ENCODE measurements around the gene KANSL1L. TPM values are rescaled to one million over a fixed set of nuclear protein-coding genes. Genes with fewer than 3 reads are reported as not detected.
A peak's percentile ranks its signal among the peaks of the same experiment; 100 is the strongest.

Gene KANSL1L
- total and polyA plus RNA-seq, 2 experiments from 2014 or later, result 12.4 to 23.6 TPM

DNA sequence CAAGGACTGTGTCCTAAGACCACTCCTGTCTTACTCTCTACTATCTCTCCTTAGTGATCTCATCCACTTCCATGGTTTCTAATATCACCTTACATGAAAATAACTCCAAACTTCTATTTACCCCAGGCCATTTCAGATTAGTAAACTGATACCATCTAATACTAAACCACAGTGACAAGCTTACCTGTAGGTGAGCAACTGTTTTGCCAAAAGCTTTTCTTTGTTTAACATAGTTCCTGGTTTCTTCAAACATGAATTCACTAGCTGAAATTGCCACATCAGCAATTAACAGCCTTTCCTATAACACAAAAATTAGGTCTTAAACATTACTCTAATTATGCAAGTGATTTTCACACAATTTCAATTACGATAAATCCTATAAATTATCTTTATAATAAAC lies 31.9 kb upstream of the KANSL1L start:
- TF ChIP-seq, protein P1, sequence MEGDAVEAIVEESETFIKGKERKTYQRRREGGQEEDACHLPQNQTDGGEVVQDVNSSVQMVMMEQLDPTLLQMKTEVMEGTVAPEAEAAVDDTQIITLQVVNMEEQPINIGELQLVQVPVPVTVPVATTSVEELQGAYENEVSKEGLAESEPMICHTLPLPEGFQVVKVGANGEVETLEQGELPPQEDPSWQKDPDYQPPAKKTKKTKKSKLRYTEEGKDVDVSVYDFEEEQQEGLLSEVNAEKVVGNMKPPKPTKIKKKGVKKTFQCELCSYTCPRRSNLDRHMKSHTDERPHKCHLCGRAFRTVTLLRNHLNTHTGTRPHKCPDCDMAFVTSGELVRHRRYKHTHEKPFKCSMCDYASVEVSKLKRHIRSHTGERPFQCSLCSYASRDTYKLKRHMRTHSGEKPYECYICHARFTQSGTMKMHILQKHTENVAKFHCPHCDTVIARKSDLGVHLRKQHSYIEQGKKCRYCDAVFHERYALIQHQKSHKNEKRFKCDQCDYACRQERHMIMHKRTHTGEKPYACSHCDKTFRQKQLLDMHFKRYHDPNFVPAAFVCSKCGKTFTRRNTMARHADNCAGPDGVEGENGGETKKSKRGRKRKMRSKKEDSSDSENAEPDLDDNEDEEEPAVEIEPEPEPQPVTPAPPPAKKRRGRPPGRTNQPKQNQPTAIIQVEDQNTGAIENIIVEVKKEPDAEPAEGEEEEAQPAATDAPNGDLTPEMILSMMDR (IDR thresholded peaks at IDR 0.05; ENCODE audit: low read depth, low read length), result no peak
- Histone ChIP-seq H3K36me3 (no peaks in the 10 kb centered on the region), H3K27me3 (peaks cover 4% of the 10 kb centered on the region), H3K4me1 (ENCODE audit: low read depth) (no peaks in the 10 kb centered on the region), H3K4me3 (no peak overlapping the region), H3K27ac (no peak overlapping the region), H3K9me3 (ENCODE audit: low read depth) (no peaks in the 10 kb centered on the region)
- no peak for DNase-seq (ENCODE audit: low read depth in 1 of 2, low spot score in 1 of 2)

GRCh38 chr2:210199854-210200253 lies 28.6 kb upstream of the KANSL1L start:
- TF ChIP-seq, protein P1 (IDR thresholded peaks at IDR 0.05; ENCODE audit: low read depth, low read length), result no peak
- DNase-seq (ENCODE audit: low read depth in 1 of 2, low spot score in 1 of 2), result no peak
- peaks cover 4% of the 10 kb centered on the region for H3K27me3 ChIP-seq
- H3K9me3 ChIP-seq (ENCODE audit: low read depth), result no peaks in the 10 kb centered on the region
- no peaks in the 10 kb centered on the region for H3K36me3 ChIP-seq
- H3K4me3 ChIP-seq, result no peak overlapping the region
- no peaks in the 10 kb centered on the region for H3K4me1 ChIP-seq (ENCODE audit: low read depth)
- no peak overlapping the region for H3K27ac ChIP-seq

DNA sequence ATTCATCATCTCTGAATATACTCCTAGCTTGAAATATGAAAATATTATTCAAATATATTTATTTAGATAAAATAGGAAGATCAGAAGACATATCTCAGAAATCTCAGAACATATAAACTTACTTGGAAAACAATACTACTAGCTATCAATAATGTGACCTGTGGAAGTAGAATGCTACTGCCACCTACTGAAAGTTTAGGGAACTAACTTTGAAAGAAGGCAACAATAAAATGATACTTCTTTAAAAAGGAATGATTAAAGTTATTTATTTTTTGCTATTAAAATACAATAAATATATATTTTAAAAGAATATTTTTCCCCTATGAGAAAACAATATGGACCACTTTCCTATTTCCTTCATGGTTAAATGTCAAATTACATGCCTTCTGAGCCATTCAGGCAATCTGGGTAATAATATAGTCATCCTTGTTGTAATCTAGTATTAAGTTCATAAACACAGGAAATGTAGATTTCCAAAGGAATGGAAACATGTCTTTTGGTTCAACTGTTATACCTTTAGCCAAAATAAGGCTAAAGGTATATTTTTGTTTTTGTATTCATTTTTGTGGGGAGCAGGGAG lies 28.1 kb upstream of the KANSL1L start:
- Histone ChIP-seq H3K27me3 (peaks cover 4% of the 10 kb centered on the region), H3K9me3 (ENCODE audit: low read depth) (no peaks in the 10 kb centered on the region), H3K36me3 (no peaks in the 10 kb centered on the region), H3K4me3 (no peak overlapping the region), H3K27ac (no peak overlapping the region), H3K4me1 (ENCODE audit: low read depth) (no peaks in the 10 kb centered on the region)
- DNase-seq (ENCODE audit: low read depth in 1 of 2, low spot score in 1 of 2), result peak; percentile 34 to 42
- TF ChIP-seq, protein P1 (IDR thresholded peaks at IDR 0.05; ENCODE audit: low read depth, low read length), result peak; percentile 61

DNA sequence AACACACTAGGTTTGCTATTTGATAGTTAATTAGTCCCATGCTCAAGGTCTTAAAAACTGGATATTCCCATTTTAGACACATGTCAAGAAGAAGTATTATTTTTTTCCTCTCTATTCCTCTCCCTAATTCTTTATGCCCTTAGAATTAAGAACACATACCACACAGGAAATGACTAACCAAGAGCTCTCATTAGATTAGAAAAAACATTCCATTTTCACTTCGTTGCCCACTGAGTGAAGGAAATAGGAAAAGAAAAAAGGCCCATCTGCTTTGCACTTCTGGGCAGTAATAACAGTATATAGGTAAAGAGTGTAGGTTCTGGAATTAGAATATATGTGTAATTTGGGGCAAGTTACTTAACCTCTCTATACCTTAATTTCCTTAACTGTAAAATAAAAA lies 27.1 kb upstream of the KANSL1L start:
- Histone ChIP-seq H3K4me1 (ENCODE audit: low read depth) (no peaks in the 10 kb centered on the region), H3K4me3 (no peak overlapping the region), H3K36me3 (no peaks in the 10 kb centered on the region), H3K27ac (no peak overlapping the region), H3K27me3 (peaks cover 4% of the 10 kb centered on the region), H3K9me3 (ENCODE audit: low read depth) (no peaks in the 10 kb centered on the region)
- TF ChIP-seq, protein P1 (IDR thresholded peaks at IDR 0.05; ENCODE audit: low read depth, low read length), result no peak
- DNase-seq (ENCODE audit: low read depth in 1 of 2, low spot score in 1 of 2), result peak in 1 of 2 donors; percentile 37

DNA sequence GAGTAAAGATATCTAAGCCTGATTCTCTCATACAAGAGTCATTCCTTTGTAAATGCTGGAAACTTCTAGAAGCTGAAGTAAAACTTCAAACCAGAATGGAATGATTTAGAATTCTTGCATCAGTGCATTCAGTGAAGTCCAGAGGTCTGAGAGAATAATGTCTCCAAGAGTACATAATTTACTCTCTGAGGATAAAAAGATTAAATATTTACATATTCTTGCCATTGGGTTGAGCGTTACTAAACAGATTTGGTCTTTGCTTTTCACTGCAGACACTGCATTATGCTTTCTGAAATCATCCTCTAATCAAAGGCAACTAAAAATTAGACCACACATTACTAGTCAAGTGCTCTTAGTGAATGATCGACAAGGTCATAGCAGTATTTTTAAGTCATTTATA lies 26.5 kb upstream of the KANSL1L start:
- DNase-seq (ENCODE audit: low read depth in 1 of 2, low spot score in 1 of 2), result no peak
- H3K27ac ChIP-seq, result no peak overlapping the region

More for the DNA sequence above, 26.5 kb upstream of the KANSL1L start:
- H3K9me3 ChIP-seq (ENCODE audit: low read depth), result no peaks in the 10 kb centered on the region
- TF ChIP-seq, protein P1 (IDR thresholded peaks at IDR 0.05; ENCODE audit: low read depth, low read length), result no peak
- H3K36me3 ChIP-seq, result no peaks in the 10 kb centered on the region
- no peak overlapping the region for H3K4me3 ChIP-seq
- no peaks in the 10 kb centered on the region for H3K4me1 ChIP-seq (ENCODE audit: low read depth)
- peaks cover 4% of the 10 kb centered on the region for H3K27me3 ChIP-seq

Measured in cardiac muscle cell (in vitro differentiated cells and primary cell).